H9 (cell line): ENCODE results near the gene OR4Q2. TPM values are rescaled to one million over a fixed set of nuclear protein-coding genes. Genes with fewer than 3 reads are reported as not detected.

Source experiments
- DNase-seq: peaks from one replicate; pipeline ENCODE4 v3.0.0-alpha.2; 2017
- H2AFZ ChIP-seq: one replicate; pipeline ENCODE4 v1.6.1; 2013; ENCODE audit warnings: mild to moderate bottlenecking, low read length, control low read depth, moderate library complexity
- H2AK5ac ChIP-seq: 2 replicates; pipeline ENCODE4 v1.6.1; 2013; ENCODE audit warnings: low read length, control low read depth, mixed read lengths; ENCODE audit not compliant: insufficient read length
- H2BK120ac ChIP-seq: one replicate; pipeline ENCODE4 v1.6.1; 2013; ENCODE audit warnings: low read depth, mild to moderate bottlenecking, low read length, control low read depth, inconsistent platforms; ENCODE audit not compliant: poor library complexity, severe bottlenecking
- H2BK12ac ChIP-seq: 2 replicates; pipeline ENCODE4 v1.6.1; 2013; ENCODE audit warnings: low read length, control low read depth, mixed read lengths, low read depth; ENCODE audit not compliant: insufficient read length
- H2BK15ac ChIP-seq: 2 replicates; pipeline ENCODE4 v1.6.1; 2013; ENCODE audit warnings: low read depth, low read length, control low read depth
- H2BK20ac ChIP-seq: one replicate; pipeline ENCODE4 v1.6.1; 2013; ENCODE audit warnings: low read depth, mild to moderate bottlenecking, low read length, control low read depth, inconsistent platforms; ENCODE audit not compliant: poor library complexity, severe bottlenecking
- H2BK5ac ChIP-seq: 2 replicates; pipeline ENCODE4 v1.6.1; 2013; ENCODE audit warnings: low read length, control low read depth, mixed read lengths; ENCODE audit not compliant: insufficient read length
- H3K14ac ChIP-seq: 2 replicates; pipeline ENCODE4 v1.6.1; 2013; ENCODE audit warnings: low read length, control low read depth; ENCODE audit not compliant: insufficient read depth
- H3K18ac ChIP-seq: 2 replicates; pipeline ENCODE4 v1.6.1; 2013; ENCODE audit warnings: low read depth, mild to moderate bottlenecking, mixed read lengths, low read length, control low read depth; ENCODE audit not compliant: insufficient read length
- H3K23ac ChIP-seq: 2 replicates; pipeline ENCODE4 v1.6.1; 2013; ENCODE audit warnings: low read length, control low read depth, mixed read lengths, low read depth; ENCODE audit not compliant: insufficient read length
- H3K23me2 ChIP-seq: 2 replicates; pipeline ENCODE4 v1.6.1; 2013; ENCODE audit warnings: low read depth, mild to moderate bottlenecking, mixed read lengths, low read length, control low read depth; ENCODE audit not compliant: insufficient read length, poor library complexity, severe bottlenecking
- H3K27ac ChIP-seq: 2 replicates; pipeline ENCODE4 v1.5.1; 2013; ENCODE audit warnings: low read length, control low read depth, mixed read lengths, low read depth; ENCODE audit not compliant: insufficient read length
- H3K27me3 ChIP-seq: 2 replicates; pipeline ENCODE4 v1.6.1; 2013; ENCODE audit warnings: low read length, control low read depth, inconsistent platforms; ENCODE audit not compliant: insufficient read depth
- H3K4ac ChIP-seq: 2 replicates; pipeline ENCODE4 v1.6.1; 2013; ENCODE audit warnings: low read depth, mild to moderate bottlenecking, control low read depth, inconsistent platforms, low read length, moderate library complexity
- H3K4me1 ChIP-seq: 2 replicates; pipeline ENCODE4 v1.6.1; 2013; ENCODE audit warnings: low read length, control low read depth, inconsistent platforms; ENCODE audit not compliant: insufficient read depth
- H3K4me2 ChIP-seq: 2 replicates; pipeline ENCODE4 v1.6.1; 2013; ENCODE audit warnings: low read length, control low read depth, mixed read lengths; ENCODE audit not compliant: insufficient read length, insufficient read depth
- H3K56ac ChIP-seq: 2 replicates; pipeline ENCODE4 v1.6.1; 2013; ENCODE audit warnings: low read depth, mild to moderate bottlenecking, mixed read lengths, low read length, control low read depth; ENCODE audit not compliant: insufficient read length
- H3K79me1 ChIP-seq: 2 replicates; pipeline ENCODE4 v1.6.1; 2013; ENCODE audit warnings: low read depth, mild to moderate bottlenecking, moderate library complexity, low read length, control low read depth, inconsistent platforms; ENCODE audit not compliant: insufficient read depth, poor library complexity, severe bottlenecking
- H3K79me2 ChIP-seq: 2 replicates; pipeline ENCODE4 v1.6.1; 2013; ENCODE audit warnings: low read length, control low read depth, inconsistent platforms; ENCODE audit not compliant: insufficient read depth
- H3K9ac ChIP-seq: 2 replicates; pipeline ENCODE4 v1.6.1; 2013; ENCODE audit warnings: low read length, control low read depth, mixed read lengths; ENCODE audit not compliant: insufficient read length; ENCODE audit errors: extremely low read depth
- H3K9me3 ChIP-seq: one replicate; pipeline ENCODE4 v1.6.1; 2013; ENCODE audit warnings: low read depth, low read length, inconsistent platforms; ENCODE audit not compliant: control insufficient read depth
- H3T11ph ChIP-seq: one replicate; pipeline ENCODE4 v1.6.1; 2013; ENCODE audit warnings: mild to moderate bottlenecking, low read length, control low read depth, inconsistent platforms
- H4K20me1 ChIP-seq: one replicate; pipeline ENCODE4 v1.6.1; 2013; ENCODE audit not compliant: control insufficient read depth, insufficient read length, insufficient read depth
- H4K5ac ChIP-seq: 2 replicates; pipeline ENCODE4 v1.6.1; 2013; ENCODE audit warnings: low read depth, mild to moderate bottlenecking, mixed read lengths, low read length, control low read depth; ENCODE audit not compliant: insufficient read length
- H4K8ac ChIP-seq: replicated peaks from 2 replicates; pipeline ENCODE4 v1.6.1; 2013; ENCODE audit warnings: low read length, control low read depth, mixed read lengths, low read depth; ENCODE audit not compliant: insufficient read length
- H4K91ac ChIP-seq: 2 replicates; pipeline ENCODE4 v1.6.1; 2013; ENCODE audit warnings: low read depth, mild to moderate bottlenecking, moderate library complexity, mixed read lengths, low read length, control low read depth; ENCODE audit not compliant: insufficient read length
- H3K27ac Mint-ChIP-seq, 3 experiments: 2 replicates in 2 of 3; 3 replicates in 1 of 3; pipeline ENCODE4 v1.8.0; 2020 to 2021; ENCODE audit warnings: mixed read lengths in 3 of 3, mild to moderate bottlenecking in 1 of 3, moderate library complexity in 1 of 3
- H3K27me3 Mint-ChIP-seq: 2 replicates; pipeline ENCODE4 v1.8.0; 2021; ENCODE audit warnings: low read depth, mild to moderate bottlenecking, moderate library complexity, mixed read lengths
- H3K36me3 Mint-ChIP-seq, 3 experiments: 2 replicates in 2 of 3; 3 replicates in 1 of 3; pipeline ENCODE4 v1.8.0; 2020 to 2021; ENCODE audit warnings: low read depth in 3 of 3, mixed read lengths in 3 of 3; ENCODE audit not compliant: insufficient read depth in 1 of 3
- H3K4me1 Mint-ChIP-seq, 2 experiments: 2 replicates each; pipeline ENCODE4 v1.8.0; 2020; ENCODE audit warnings: mixed read lengths in 2 of 2
- H3K4me3 Mint-ChIP-seq, 2 experiments: 2 replicates in 1 of 2; 3 replicates in 1 of 2; pipeline ENCODE4 v1.8.0; 2020 to 2021; ENCODE audit warnings: mild to moderate bottlenecking in 2 of 2, mixed read lengths in 2 of 2, moderate library complexity in 1 of 2
- H3K9me3 Mint-ChIP-seq, 2 experiments: 2 replicates in 1 of 2; 3 replicates in 1 of 2; pipeline ENCODE4 v1.8.0; 2020; ENCODE audit warnings: mild to moderate bottlenecking in 2 of 2, mixed read lengths in 2 of 2, moderate library complexity in 1 of 2
- CTCF ChIP-seq: fragments of 200-600 bp; sonication (generic); conservative IDR thresholded peaks from 3 replicates; pipeline ENCODE4 v1.8.0; 2021; ENCODE audit warnings: antibody characterized with exemption, mild to moderate bottlenecking
- total RNA-seq: library from RNA; stranded (reverse); gene quantifications from 2 replicates; pipeline ENCODE4 v1.2.1, GENCODE V29; 2021

OR4Q2 gene
- total RNA-seq, 1 experiment from 2014 or later, result not detected

- H3K9me3 ChIP-seq, result peaks cover 49% of the 10 kb centered on the region
- no peaks in the 10 kb centered on the region for H3K23me2 ChIP-seq
- H3T11ph ChIP-seq, result no peak overlapping the region
- no peak overlapping the region for H3K27ac ChIP-seq
- H2AK5ac ChIP-seq, result no peak overlapping the region
- no peaks in the 10 kb centered on the region for H3K79me2 ChIP-seq
- H2BK20ac ChIP-seq, result no peak overlapping the region
- no peak for TF ChIP-seq CTCF
- H3K4me2 ChIP-seq, result no peak overlapping the region
- no peaks in the 10 kb centered on the region for H4K20me1 ChIP-seq
- H3K14ac ChIP-seq, result no peak overlapping the region
- no peak overlapping the region for H3K9ac ChIP-seq
- no peak overlapping the region for H4K5ac ChIP-seq
- no peaks in the 10 kb centered on the region; the same call in 1 of the 2 replicates for H3K27me3 Mint-ChIP-seq
- H3K4me1 ChIP-seq, result no peaks in the 10 kb centered on the region
- peaks cover 80 to 82% of the 10 kb centered on the region in 2 experiments for H3K9me3 Mint-ChIP-seq
- H3K23ac ChIP-seq, result no peak overlapping the region
- H2BK15ac ChIP-seq, result no peak overlapping the region
- no peak overlapping the region for H3K4ac ChIP-seq
- no peak overlapping the region for H2BK12ac ChIP-seq
- H4K8ac ChIP-seq, result no peak overlapping the region
- H3K4me1 Mint-ChIP-seq, result no peaks in the 10 kb centered on the region
- H2BK120ac ChIP-seq, result no peak overlapping the region
- no peaks in the 10 kb centered on the region for H3K79me1 ChIP-seq
- H3K27me3 ChIP-seq, result no peaks in the 10 kb centered on the region
- H3K36me3 Mint-ChIP-seq, result peaks cover 3 to 15% (median 8%) of the 10 kb centered on the region in 3 experiments; a peak in 6 of 7 replicates
- no peak overlapping the region for H2AFZ ChIP-seq
- H3K4me3 Mint-ChIP-seq, result no peak overlapping the region
- no peak overlapping the region for H2BK5ac ChIP-seq
- no peak overlapping the region for H3K18ac ChIP-seq
- no peak overlapping the region for H3K56ac ChIP-seq
- DNase-seq, result no peak
- H4K91ac ChIP-seq, result no peak overlapping the region
- no peak overlapping the region for H3K27ac Mint-ChIP-seq
Measured at GRCh38 chr14:20008156-20008555, 6.2 kb downstream of the OR4Q2 start.
